Adrenal gland (tissue), 12 donors: ENCODE measurements around the gene CCSER1. TPM values are rescaled to one million over a fixed set of nuclear protein-coding genes. Genes with fewer than 3 reads are reported as not detected.

Experiments used
- DNase-seq, 7 donors: peaks; one replicate each; pipeline ENCODE4 v3.0.0-alpha.2; 2019 to 2020
- H3K27ac ChIP-seq, 5 donors: fragments of 200-600 bp; sonication (generic) in 4 of 5; 1 replicate in 3 of 5; 2 replicates in 2 of 5; pipeline versions ENCODE4 v1.5.1 to v1.8.0; 2016 to 2020; ENCODE audit warnings: mild to moderate bottlenecking in 1 of 5
- H3K27me3 ChIP-seq: fragments of 200-600 bp; 2 replicates; pipeline ENCODE4 v1.8.0; 2021
- H3K36me3 ChIP-seq, 2 donors: fragments of 200-600 bp; replicated peaks in 1 of 2; 1 replicate in 1 of 2; 2 replicates in 1 of 2; pipeline versions ENCODE4 v1.5.1 to v1.8.0; 2018 to 2022
- H3K4me1 ChIP-seq, 2 donors: fragments of 200-600 bp; replicated peaks in 1 of 2; 1 replicate in 1 of 2; 2 replicates in 1 of 2; pipeline versions ENCODE4 v1.5.1 to v1.8.0; 2018 to 2021
- H3K4me3 ChIP-seq, 4 donors: fragments of 200-600 bp; sonication (generic) in 3 of 4; one replicate each; pipeline ENCODE4 v1.5.1; 2016 to 2018
- H3K9me3 ChIP-seq, 3 donors: fragments of 200-600 bp; sonication (generic) in 1 of 3; replicated peaks in 1 of 3; 1 replicate in 2 of 3; 2 replicates in 1 of 3; pipeline versions ENCODE4 v1.5.1 to v1.8.0; 2016 to 2021
- POLR2A ChIP-seq, 2 donors: fragments of 450-650 bp; IDR thresholded peaks; one replicate each; pipeline ENCODE4 v1.6.1; 2017; ENCODE audit warnings: antibody characterized with exemption in 2 of 2, mild to moderate bottlenecking in 2 of 2, moderate library complexity in 1 of 2
- WGBS, 4 donors: extraction: QIAGEN DNeasy Blood & Tissue Kit in 2 of 4; methylation state at CpG; one replicate each; pipeline versions ENCODE4 v1.1.5 to v1.1.7; 2013 to 2017; 5-methylcytosine and 5-hydroxymethylcytosine counted together
- intact Hi-C, 2 donors: fragments of 100-400 bp; cut with DNase I; formaldehyde crosslinking; loops; one replicate each; pipeline versions ENCODE4 v1.14.1 to v1.15.0; 2022 to 2023
- polyA plus RNA-seq, 3 donors: library from polyadenylated mRNA; stranded (reverse); fragments of 200-250 nt in 2 of 3; fragments of 350-450 nt in 1 of 3; fragmentation: Illumina TruSeq in 1 of 3; extraction: RNeasy Lipid Tissue Mini Kit (QIAGEN cat#74804) in 1 of 3; gene quantifications; one replicate each; pipeline ENCODE4 v1.2.3, GENCODE V29; 2013 to 2014
- total RNA-seq, 9 donors: library from RNA; depleted of rRNA in 4 of 9; stranded (reverse); fragments of >200 nt in 4 of 9; fragments of 120-200 nt in 1 of 9; fragmentation: NEBNext Ultra II Directional in 1 of 9; extraction: Animal tissue kit (Norgen Biotek cat#: 25700) in 1 of 9; gene quantifications; one replicate each; pipeline versions ENCODE4 v1.1.0 to v1.2.4, GENCODE V29; 2013 to 2023
- TF ChIP-seq, protein P1 (sequence below), 6 experiments: fragments of 450-650 bp in 4 of 6; fragments of 200-600 bp in 2 of 6; sonication (generic) in 1 of 6; IDR thresholded peaks; 1 replicate in 5 of 6; 2 replicates in 1 of 6; pipeline versions ENCODE4 v1.5.1 to v1.8.0; 2016 to 2021; ENCODE audit warnings: antibody characterized with exemption in 6 of 6, mild to moderate bottlenecking in 2 of 6, moderate library complexity in 1 of 6
- donor health status: healthy with polysubstance abuse.
- donor health status: Bipolar disorder and iron deficiency.
- donor health status: DM: yes; HTN: yes; CAD: no.
- donor health status: DM: no; HTN: no; CAD: no.
- donor health status: DM: no; HTN: no; CAD: no.
- donor health status: DM: yes; HTN: yes; CAD: no.

Gene CCSER1
- total and polyA plus RNA-seq, 12 donors = 0.14 to 11.7 (median 2.3) TPM; not detected in 1

DNA sequence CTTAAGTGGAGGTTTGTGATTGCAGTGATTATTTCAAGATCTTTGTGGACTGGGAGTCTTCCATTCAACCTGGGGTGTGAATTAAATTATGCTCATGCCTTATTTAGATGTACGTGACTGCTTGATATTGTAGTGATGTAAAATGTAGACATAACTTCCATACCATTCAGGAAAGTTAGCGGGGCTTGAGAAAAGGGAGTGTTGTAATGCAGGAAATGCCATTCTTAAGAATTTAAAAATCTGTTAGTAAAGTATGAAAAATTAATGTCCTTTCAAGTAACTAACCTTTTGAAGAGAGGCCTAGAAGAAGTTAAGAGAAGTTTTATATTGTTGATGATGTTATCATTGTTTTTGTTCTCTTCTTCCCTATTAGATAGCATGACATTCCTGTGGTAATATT, 318.2 kb downstream of the CCSER1 start:
- Histone ChIP-seq H3K4me1 (no peaks in the 10 kb centered on the region), H3K9me3 (no peaks in the 10 kb centered on the region), H3K27ac (no peak overlapping the region), H3K4me3 (no peak overlapping the region), H3K36me3 (no peaks in the 10 kb centered on the region), H3K27me3 (no peaks in the 10 kb centered on the region)
- DNase-seq = no peak
- TF ChIP-seq, protein P1, sequence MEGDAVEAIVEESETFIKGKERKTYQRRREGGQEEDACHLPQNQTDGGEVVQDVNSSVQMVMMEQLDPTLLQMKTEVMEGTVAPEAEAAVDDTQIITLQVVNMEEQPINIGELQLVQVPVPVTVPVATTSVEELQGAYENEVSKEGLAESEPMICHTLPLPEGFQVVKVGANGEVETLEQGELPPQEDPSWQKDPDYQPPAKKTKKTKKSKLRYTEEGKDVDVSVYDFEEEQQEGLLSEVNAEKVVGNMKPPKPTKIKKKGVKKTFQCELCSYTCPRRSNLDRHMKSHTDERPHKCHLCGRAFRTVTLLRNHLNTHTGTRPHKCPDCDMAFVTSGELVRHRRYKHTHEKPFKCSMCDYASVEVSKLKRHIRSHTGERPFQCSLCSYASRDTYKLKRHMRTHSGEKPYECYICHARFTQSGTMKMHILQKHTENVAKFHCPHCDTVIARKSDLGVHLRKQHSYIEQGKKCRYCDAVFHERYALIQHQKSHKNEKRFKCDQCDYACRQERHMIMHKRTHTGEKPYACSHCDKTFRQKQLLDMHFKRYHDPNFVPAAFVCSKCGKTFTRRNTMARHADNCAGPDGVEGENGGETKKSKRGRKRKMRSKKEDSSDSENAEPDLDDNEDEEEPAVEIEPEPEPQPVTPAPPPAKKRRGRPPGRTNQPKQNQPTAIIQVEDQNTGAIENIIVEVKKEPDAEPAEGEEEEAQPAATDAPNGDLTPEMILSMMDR (IDR thresholded peaks at IDR 0.05) = no peak
- no peak for TF ChIP-seq POLR2A (IDR thresholded peaks at IDR 0.05)
- WGBS, 4 donors = 71 to 84% (median 84%) methylated on average over 2 of the region's 2 CpGs
- intact Hi-C loops = no loop called here

DNA sequence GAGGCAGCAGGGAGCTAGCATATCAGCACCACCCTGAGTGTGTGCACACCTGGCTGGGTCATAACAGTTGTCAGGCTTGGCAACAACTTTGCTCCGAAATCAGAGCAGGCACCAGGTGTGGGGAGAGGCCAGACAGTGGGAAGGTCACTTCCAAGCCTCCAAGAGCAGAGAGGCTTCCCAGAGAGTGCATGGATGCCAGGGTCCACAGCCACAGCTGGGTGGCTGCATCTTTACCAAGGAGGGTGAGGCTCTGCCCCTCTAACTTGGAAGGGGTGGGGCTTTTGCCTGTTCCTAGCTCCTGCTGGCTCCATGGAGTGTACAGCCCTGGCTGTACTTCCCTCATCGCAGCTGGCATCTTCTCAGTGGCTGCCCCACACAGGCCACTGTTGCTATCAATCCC, 322.4 kb downstream of the CCSER1 start:
- intact Hi-C loops = no loop called here
- TF ChIP-seq, protein P1 (IDR thresholded peaks at IDR 0.05) = no peak
- no peak for TF ChIP-seq POLR2A (IDR thresholded peaks at IDR 0.05)

DNA sequence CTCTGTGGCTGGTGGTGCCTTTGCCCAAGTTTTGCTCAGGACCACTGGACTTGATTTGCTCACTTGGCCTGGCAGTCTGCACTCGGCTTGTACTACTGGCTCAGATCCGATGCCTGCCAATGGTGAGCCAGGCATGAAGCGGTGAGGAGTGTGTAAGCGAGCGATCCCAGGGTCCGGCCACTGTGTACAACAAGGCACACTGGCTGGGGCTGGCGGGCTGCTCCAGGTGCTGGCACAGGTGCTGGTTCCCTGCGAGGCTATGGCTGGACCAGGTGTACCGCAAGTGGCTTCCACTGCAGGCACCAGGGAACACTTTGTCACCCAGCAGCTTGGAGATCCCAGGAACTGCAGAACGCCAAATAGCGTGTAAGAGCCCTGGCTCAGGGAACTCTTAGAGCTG, 329.7 kb downstream of the CCSER1 start:
- H3K4me1 ChIP-seq = no peaks in the 10 kb centered on the region
- TF ChIP-seq POLR2A (IDR thresholded peaks at IDR 0.05) = no peak
- TF ChIP-seq, protein P1 (IDR thresholded peaks at IDR 0.05) = no peak
- WGBS, 4 donors = 94 to 97% (median 96%) methylated on average over 8 to 11 of the region's 11 CpGs
- DNase-seq = no peak
- intact Hi-C loops = no loop called here
- H3K36me3 ChIP-seq = no peaks in the 10 kb centered on the region
- no peak overlapping the region for H3K27ac ChIP-seq
- H3K9me3 ChIP-seq = no peaks in the 10 kb centered on the region
- H3K27me3 ChIP-seq = no peaks in the 10 kb centered on the region
- no peak overlapping the region for H3K4me3 ChIP-seq

More for the DNA sequence above, 322.4 kb downstream of the CCSER1 start:
- DNase-seq = no peak
- H3K27me3 ChIP-seq = no peaks in the 10 kb centered on the region
- WGBS, 4 donors = 82 to 100% (median 97%) methylated on average over 1 to 2 of the region's 2 CpGs
- H3K9me3 ChIP-seq = no peaks in the 10 kb centered on the region
- H3K27ac ChIP-seq = no peak overlapping the region
- H3K4me3 ChIP-seq = no peak overlapping the region
- no peaks in the 10 kb centered on the region for H3K36me3 ChIP-seq
- H3K4me1 ChIP-seq = no peaks in the 10 kb centered on the region

DNA sequence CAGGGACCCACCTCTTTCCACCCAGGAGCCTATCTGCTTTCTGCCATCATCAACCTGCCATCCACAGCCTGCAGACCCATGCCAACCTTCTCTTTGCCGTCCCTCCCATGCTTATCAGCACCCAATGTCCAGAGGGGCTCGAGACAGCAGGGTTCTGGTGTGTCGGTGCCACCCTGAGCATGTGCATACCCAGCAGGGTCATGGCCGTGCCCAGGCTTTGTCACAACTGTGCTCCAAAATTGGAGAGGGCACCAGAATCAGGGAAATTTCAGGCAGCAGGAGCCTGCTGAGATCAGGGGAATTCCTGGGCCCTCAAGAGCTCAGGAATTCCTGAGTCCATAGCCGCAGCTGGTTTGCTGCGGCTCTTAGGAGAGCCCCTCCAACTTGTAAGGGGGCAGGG, 330.6 kb downstream of the CCSER1 start:
- Histone ChIP-seq H3K27me3 (no peaks in the 10 kb centered on the region), H3K4me1 (no peaks in the 10 kb centered on the region), H3K9me3 (no peaks in the 10 kb centered on the region), H3K4me3 (no peak overlapping the region), H3K36me3 (no peaks in the 10 kb centered on the region), H3K27ac (no peak overlapping the region)
- 88 to 100% (median 97%) methylated on average over 2 to 6 of the region's 6 CpGs for WGBS, 4 donors
- no peak for DNase-seq
- TF ChIP-seq, protein P1 (IDR thresholded peaks at IDR 0.05) = no peak
- TF ChIP-seq POLR2A (IDR thresholded peaks at IDR 0.05) = no peak
- intact Hi-C loops = no loop called here
